NCI-H2029 treated with DMSO at 0.1 percent for 48 hours (cell line): ENCODE data around the gene CDH13.

ENCODE experiments used
- DNase-seq: peaks from one replicate; lab custom pipeline; 2025; lab: John Stamatoyannopoulos, UW

Gene CDH13

GRCh38 chr16:83058376-83058775 is 431.6 kb downstream of the CDH13 start:
- no peak for DNase-seq

GRCh38 chr16:83059237-83059636 is 432.5 kb downstream of the CDH13 start:
- DNase-seq, result no peak

- no peak for DNase-seq
Observed at GRCh38 chr16:83066011-83066410, 439.2 kb downstream of the CDH13 start.

GRCh38 chr16:83066881-83067280 is 440.1 kb downstream of the CDH13 start:
- no peak for DNase-seq

GRCh38 chr16:83068686-83069085 is 441.9 kb downstream of the CDH13 start:
- DNase-seq, result no peak

- DNase-seq, result no peak
Observed at GRCh38 chr16:83070416-83071209, 443.8 kb downstream of the CDH13 start.

GRCh38 chr16:83075956-83076355 is 449.2 kb downstream of the CDH13 start:
- no peak for DNase-seq

GRCh38 chr16:83083361-83083760 is 456.6 kb downstream of the CDH13 start:
- no peak for DNase-seq

- no peak for DNase-seq
Observed at GRCh38 chr16:83085660-83086059, 458.9 kb downstream of the CDH13 start.

- no peak for DNase-seq
Observed at GRCh38 chr16:83095941-83096692, 469.3 kb downstream of the CDH13 start.

- DNase-seq, result no peak
Observed at GRCh38 chr16:83098536-83098935, 471.8 kb downstream of the CDH13 start.

GRCh38 chr16:83100679-83101078 is 473.9 kb downstream of the CDH13 start:
- DNase-seq, result no peak

GRCh38 chr16:83102336-83102735 is 475.6 kb downstream of the CDH13 start:
- no peak for DNase-seq

GRCh38 chr16:83105279-83106077 is 478.7 kb downstream of the CDH13 start:
- DNase-seq, result no peak

GRCh38 chr16:83109490-83110125 is 482.8 kb downstream of the CDH13 start:
- no peak for DNase-seq

- no peak for DNase-seq
Observed at GRCh38 chr16:83110269-83110668, 483.5 kb downstream of the CDH13 start.

- peak; percentile 2 for DNase-seq
Observed at GRCh38 chr16:83113317-83113716, 486.5 kb downstream of the CDH13 start.

- DNase-seq, result no peak
Observed at GRCh38 chr16:83113811-83114210, 487.0 kb downstream of the CDH13 start.

GRCh38 chr16:83115491-83116232 is 488.9 kb downstream of the CDH13 start:
- DNase-seq, result no peak

- no peak for DNase-seq
Observed at GRCh38 chr16:83116274-83116892, 489.6 kb downstream of the CDH13 start.

- no peak for DNase-seq
Observed at GRCh38 chr16:83117810-83118209, 491.0 kb downstream of the CDH13 start.
